Suprapubic skin (tissue), 4 donors: ENCODE measurements around the gene MYEOV. TPM values are rescaled to one million over a fixed set of nuclear protein-coding genes. Genes with fewer than 3 reads are reported as not detected.

Experiments used
- DNase-seq, 2 donors: peaks; one replicate each; pipeline ENCODE4 v3.0.0-alpha.2; 2019; ENCODE audit warnings: low spot score in 2 of 2
- H3K27ac ChIP-seq: fragments of 200-600 bp; sonication (generic); one replicate; pipeline ENCODE4 v1.5.1; 2019
- H3K27me3 ChIP-seq: fragments of 200-600 bp; sonication (generic); one replicate; pipeline ENCODE4 v1.5.1; 2019
- H3K36me3 ChIP-seq: fragments of 200-600 bp; sonication (generic); one replicate; pipeline ENCODE4 v1.5.1; 2019
- H3K4me1 ChIP-seq: fragments of 200-600 bp; sonication (generic); one replicate; pipeline ENCODE4 v1.5.1; 2019
- H3K4me3 ChIP-seq: fragments of 200-600 bp; sonication (generic); one replicate; pipeline ENCODE4 v1.5.1; 2019; ENCODE audit warnings: mild to moderate bottlenecking
- H3K9me3 ChIP-seq: fragments of 200-600 bp; sonication (generic); one replicate; pipeline ENCODE4 v1.5.1; 2019
- EP300 ChIP-seq: sonication (generic); formaldehyde crosslinking; IDR thresholded peaks from one replicate; pipeline ENCODE4 v1.6.1; 2017; ENCODE audit warnings: antibody characterized with exemption
- POLR2A ChIP-seq, 2 donors: fragments of 450-650 bp; IDR thresholded peaks; one replicate each; pipeline ENCODE4 v1.6.1; 2017; ENCODE audit warnings: antibody characterized with exemption in 2 of 2, mild to moderate bottlenecking in 2 of 2, moderate library complexity in 2 of 2
- POLR2AphosphoS5 ChIP-seq, 3 donors: sonication (generic); formaldehyde crosslinking; IDR thresholded peaks; one replicate each; pipeline ENCODE4 v1.6.1; 2017; ENCODE audit warnings: antibody characterized with exemption in 3 of 3
- WGBS: methylation state at CpG from one replicate; pipeline ENCODE4 v1.1.5; 2018; 5-methylcytosine and 5-hydroxymethylcytosine counted together
- total RNA-seq, 4 donors: library from RNA; depleted of rRNA; stranded (reverse); fragments of >200 nt; gene quantifications; one replicate each; pipeline ENCODE4 v1.1.0, GENCODE V29; 2016
- TF ChIP-seq, protein P1 (sequence below), 2 donors: fragments of 200-600 bp in 1 of 2; fragments of 450-650 bp in 1 of 2; sonication (generic) in 1 of 2; IDR thresholded peaks; one replicate each; pipeline ENCODE4 v1.5.1; 2016 to 2019; ENCODE audit warnings: antibody characterized with exemption in 2 of 2, mild to moderate bottlenecking in 1 of 2, moderate library complexity in 1 of 2

The MYEOV gene
- total RNA-seq, 4 donors from 2014 or later: 9.9 to 25.6 (median 15.8) TPM

DNA sequence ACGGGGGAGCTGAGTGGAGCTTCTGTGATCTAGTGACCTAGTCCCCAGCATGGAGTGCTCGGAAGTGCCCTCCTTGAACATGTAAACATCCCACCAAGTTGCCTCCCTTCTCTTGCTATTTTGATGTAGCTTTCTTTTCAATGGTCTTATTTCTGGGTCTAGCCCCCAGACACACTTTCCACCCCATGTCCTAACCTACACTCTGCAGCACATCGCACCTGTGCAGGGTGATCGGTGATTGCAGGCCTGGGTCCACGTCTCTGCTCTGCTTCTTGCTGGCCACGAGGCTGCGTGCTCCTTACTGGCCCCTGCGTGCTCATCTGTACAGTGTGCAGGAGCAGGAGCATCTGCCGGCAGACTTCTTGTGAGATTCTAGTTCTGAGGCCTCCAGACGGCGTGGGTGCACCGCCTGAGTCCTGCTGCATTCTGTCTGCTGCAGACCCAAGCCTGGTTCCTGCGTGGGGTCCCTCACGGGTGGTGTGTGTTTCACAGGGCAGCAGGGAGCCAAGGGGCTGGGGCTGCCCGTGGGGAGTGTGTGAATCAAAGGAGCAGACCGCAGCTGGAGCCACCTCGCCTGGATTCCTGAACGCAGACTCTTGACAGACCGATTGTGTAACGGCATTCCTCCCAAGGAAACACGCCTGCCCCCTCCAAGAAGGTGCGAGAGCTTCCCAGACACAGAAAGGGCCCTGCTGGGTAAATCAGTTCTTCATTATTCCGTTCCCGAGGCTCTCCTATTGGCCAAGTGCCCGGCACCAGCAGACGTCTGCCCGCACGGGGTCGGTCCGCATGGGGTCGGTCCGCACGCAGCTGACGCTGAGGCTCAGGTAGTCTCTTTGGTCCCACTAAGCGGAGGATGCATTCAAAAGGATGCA lies 44.4 kb upstream of the MYEOV start:
- DNase-seq: peak; percentile 60 to 78
- no peaks in the 10 kb centered on the region for H3K36me3 ChIP-seq
- H3K9me3 ChIP-seq: peaks cover 10% of the 10 kb centered on the region
- 76% methylated on average over 28 of the region's 35 CpGs for WGBS
- no peak overlapping the region for H3K27ac ChIP-seq
- H3K27me3 ChIP-seq: no peaks in the 10 kb centered on the region
- H3K4me3 ChIP-seq: no peak overlapping the region
- TF ChIP-seq, protein P1, sequence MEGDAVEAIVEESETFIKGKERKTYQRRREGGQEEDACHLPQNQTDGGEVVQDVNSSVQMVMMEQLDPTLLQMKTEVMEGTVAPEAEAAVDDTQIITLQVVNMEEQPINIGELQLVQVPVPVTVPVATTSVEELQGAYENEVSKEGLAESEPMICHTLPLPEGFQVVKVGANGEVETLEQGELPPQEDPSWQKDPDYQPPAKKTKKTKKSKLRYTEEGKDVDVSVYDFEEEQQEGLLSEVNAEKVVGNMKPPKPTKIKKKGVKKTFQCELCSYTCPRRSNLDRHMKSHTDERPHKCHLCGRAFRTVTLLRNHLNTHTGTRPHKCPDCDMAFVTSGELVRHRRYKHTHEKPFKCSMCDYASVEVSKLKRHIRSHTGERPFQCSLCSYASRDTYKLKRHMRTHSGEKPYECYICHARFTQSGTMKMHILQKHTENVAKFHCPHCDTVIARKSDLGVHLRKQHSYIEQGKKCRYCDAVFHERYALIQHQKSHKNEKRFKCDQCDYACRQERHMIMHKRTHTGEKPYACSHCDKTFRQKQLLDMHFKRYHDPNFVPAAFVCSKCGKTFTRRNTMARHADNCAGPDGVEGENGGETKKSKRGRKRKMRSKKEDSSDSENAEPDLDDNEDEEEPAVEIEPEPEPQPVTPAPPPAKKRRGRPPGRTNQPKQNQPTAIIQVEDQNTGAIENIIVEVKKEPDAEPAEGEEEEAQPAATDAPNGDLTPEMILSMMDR (IDR thresholded peaks at IDR 0.05): no peak
- TF ChIP-seq POLR2A (IDR thresholded peaks at IDR 0.05) (no peak), POLR2AphosphoS5 (IDR thresholded peaks at IDR 0.05) (no peak), EP300 (no peak)
- H3K4me1 ChIP-seq: peaks cover 21% of the 10 kb centered on the region

DNA sequence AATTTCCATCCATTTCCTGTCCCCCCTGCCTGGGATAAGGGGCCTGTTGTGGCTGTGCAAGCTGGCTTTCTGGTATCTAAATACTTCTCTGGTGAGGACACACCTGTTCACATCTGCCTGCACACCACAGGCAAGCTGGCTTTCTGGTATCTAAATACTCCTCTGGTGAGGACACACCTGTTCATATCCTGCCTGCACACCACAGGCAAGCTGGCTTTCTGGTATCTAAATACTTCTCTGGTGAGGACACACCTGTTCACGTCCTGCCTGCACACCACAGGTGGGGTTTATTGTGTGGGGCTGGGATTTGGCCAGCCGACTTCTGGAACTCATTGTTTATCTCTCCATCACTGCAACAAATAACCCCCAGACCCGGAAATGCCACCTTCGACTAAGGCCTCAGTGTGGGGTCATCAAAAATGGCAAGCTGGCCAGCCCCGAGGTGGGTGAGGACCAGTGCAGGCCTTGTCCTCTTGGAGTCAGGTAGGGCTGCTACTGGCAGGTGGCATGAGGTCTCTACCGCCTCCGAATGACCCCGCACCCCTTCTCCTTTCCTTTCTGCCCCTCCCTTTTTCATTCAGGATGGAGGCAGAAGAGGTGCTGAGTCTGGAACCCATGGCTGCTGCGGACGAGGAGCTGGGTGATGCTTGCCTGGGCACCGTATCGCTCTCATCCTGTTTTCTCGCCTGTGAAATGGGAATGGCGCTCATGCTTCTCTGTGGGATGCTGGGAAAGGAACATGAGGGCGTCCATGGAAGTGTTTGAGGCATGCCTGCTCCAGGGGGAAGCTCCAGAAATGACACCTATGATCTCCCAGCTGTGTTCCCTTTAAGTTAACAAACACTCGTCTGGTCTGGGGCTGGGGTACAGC lies 43.5 kb upstream of the MYEOV start:
- Histone ChIP-seq H3K36me3 (no peaks in the 10 kb centered on the region), H3K27me3 (no peaks in the 10 kb centered on the region), H3K9me3 (peaks cover 10% of the 10 kb centered on the region), H3K4me3 (no peak overlapping the region), H3K4me1 (peaks cover 21% of the 10 kb centered on the region), H3K27ac (no peak overlapping the region)
- DNase-seq: peak in 1 of 2 donors; percentile 77
- no peak for TF ChIP-seq POLR2A (IDR thresholded peaks at IDR 0.05)
- TF ChIP-seq, protein P1 (IDR thresholded peaks at IDR 0.05): no peak
- no peak for TF ChIP-seq POLR2AphosphoS5 (IDR thresholded peaks at IDR 0.05)
- no peak for TF ChIP-seq EP300
- 85% methylated on average over 16 of the region's 16 CpGs for WGBS

DNA sequence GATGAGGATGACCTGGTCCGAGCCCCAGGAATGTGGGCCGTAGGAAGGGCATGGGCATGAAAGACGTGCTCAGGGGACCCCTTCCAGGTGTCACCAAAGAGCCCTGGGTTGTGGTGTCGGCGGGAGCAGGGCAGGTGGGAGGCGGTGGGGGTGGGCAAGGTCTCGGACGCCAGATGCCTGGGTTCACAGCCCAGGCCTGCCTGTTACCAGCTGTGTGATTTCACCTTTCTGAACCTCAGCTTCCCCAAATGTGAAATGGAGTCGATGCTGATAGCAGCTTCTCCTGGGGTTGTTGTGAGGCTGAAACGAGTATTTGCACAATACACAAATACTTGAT lies 42.9 kb upstream of the MYEOV start:
- DNase-seq: peak in 1 of 2 donors; percentile 56
- TF ChIP-seq, protein P1 (IDR thresholded peaks at IDR 0.05): no peak
- TF ChIP-seq POLR2AphosphoS5 (IDR thresholded peaks at IDR 0.05) (no peak), EP300 (no peak), POLR2A (IDR thresholded peaks at IDR 0.05) (no peak)
- no peak overlapping the region for H3K4me3 ChIP-seq
- no peaks in the 10 kb centered on the region for H3K36me3 ChIP-seq
- 85% methylated on average over 9 of the region's 10 CpGs for WGBS
- H3K9me3 ChIP-seq: peaks cover 10% of the 10 kb centered on the region
- H3K4me1 ChIP-seq: peaks cover 21% of the 10 kb centered on the region
- H3K27ac ChIP-seq: peak overlapping the region; percentile 74
- no peaks in the 10 kb centered on the region for H3K27me3 ChIP-seq

DNA sequence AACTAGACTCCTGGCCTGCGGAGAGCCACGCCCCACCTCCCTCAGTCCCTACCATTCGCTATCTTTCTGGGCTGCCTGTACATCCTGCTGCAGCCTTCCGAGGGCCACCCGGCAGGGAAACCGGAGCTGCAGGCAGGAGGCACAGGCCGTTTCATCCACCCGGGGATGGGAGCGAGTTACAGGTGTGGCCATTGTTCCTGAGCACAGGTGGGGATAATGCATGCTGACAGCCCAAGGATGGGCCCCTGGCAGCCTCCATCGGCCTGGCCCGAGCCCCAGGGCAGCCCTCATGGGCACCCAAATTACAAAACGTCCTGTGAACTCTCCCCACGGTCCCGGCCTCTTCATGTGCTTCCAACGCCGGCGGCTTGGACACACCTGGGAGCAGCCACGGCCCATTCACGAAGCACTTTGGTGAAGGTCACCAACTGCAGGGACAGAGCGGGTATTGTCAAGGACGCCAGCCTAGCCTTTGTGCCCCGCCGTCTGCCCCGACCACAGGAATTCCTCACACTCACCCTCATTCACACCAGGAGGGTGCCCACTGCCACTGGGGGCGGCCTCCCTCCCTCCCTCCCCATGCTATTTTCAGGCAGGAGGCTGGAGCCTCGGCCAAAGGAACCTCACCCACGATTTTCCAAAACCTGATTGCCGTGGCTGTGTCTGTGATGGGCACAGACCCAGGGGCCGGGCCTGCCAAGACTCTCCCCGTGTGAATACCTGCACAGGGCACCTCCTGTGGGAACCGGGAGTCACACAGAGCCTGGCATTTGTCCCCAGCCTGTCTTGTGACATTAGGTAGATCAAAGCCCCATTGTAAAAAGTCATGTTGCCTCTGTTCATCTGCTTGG lies 42.1 kb upstream of the MYEOV start:
- no peaks in the 10 kb centered on the region for H3K36me3 ChIP-seq
- peaks cover 21% of the 10 kb centered on the region for H3K4me1 ChIP-seq
- H3K9me3 ChIP-seq: peaks cover 10% of the 10 kb centered on the region
- TF ChIP-seq POLR2A (IDR thresholded peaks at IDR 0.05): no peak
- no peak for TF ChIP-seq EP300
- TF ChIP-seq, protein P1 (IDR thresholded peaks at IDR 0.05): no peak
- no peak for TF ChIP-seq POLR2AphosphoS5 (IDR thresholded peaks at IDR 0.05)
- DNase-seq: peak in 1 of 2 donors; percentile 78
- 53% methylated on average over 22 of the region's 31 CpGs for WGBS
- H3K27me3 ChIP-seq: no peaks in the 10 kb centered on the region
- H3K4me3 ChIP-seq: peak overlapping the region; percentile 3
- H3K27ac ChIP-seq: peak overlapping the region; percentile 74
